Motor neuron (in vitro differentiated cells): ENCODE measurements around the gene LRMDA. TPM values are rescaled to one million over a fixed set of nuclear protein-coding genes. Genes with fewer than 3 reads are reported as not detected.

ENCODE experiments used
- ATAC-seq, 8 experiments: fragments of 200-7000 bp; cut with Tn5 transposase; replicated peaks in 6 of 8; 2 replicates each; pipeline ENCODE4 v1.8.0; 2021; ENCODE audit warnings: mild to moderate bottlenecking in 8 of 8, moderate library complexity in 8 of 8
- H3K27ac ChIP-seq, 2 donors: fragments of 250-450 bp; sonication (Bioruptor Pico); 2 replicates each; pipeline ENCODE4 v1.9.0; 2021; ENCODE audit warnings: antibody characterized with exemption in 2 of 2, mild to moderate bottlenecking in 2 of 2, moderate library complexity in 1 of 2
- H3K4me1 ChIP-seq, 2 donors: fragments of 250-450 bp; sonication (Bioruptor Pico); replicated peaks in 1 of 2; 2 replicates each; pipeline ENCODE4 v1.6.1; 2021; ENCODE audit warnings: antibody characterized with exemption in 2 of 2, mild to moderate bottlenecking in 2 of 2, moderate library complexity in 1 of 2
- H3K4me3 ChIP-seq, 5 donors: fragments of 250-450 bp; sonication (Bioruptor Pico); 2 replicates each; pipeline ENCODE4 v1.9.0; 2021; ENCODE audit warnings: antibody characterized with exemption in 5 of 5, mild to moderate bottlenecking in 5 of 5, moderate library complexity in 4 of 5
- WGBS, 10 experiments: fragments of 450-650 bp; shearing (Covaris generic); methylation state at CpG; one replicate each; pipeline ENCODE4 v1.0.0; 2022; 5-methylcytosine and 5-hydroxymethylcytosine counted together
- in situ Hi-C, 9 experiments: fragments of 400-800 bp; cut with MboI; loops; one replicate each; pipeline ENCODE4 v1.15.0; 2021; ENCODE audit warnings: low sequenced_read_pairs in 9 of 9, low pct_unique_long_range_greater_than_20kb in 2 of 9; ENCODE audit not compliant: unreplicated experiment in 9 of 9
- total RNA-seq, 8 experiments: library from RNA; unstranded; fragments of 300-600 nt; gene quantifications; 2 replicates each; pipeline versions ENCODE4 v1.2.3 to v1.2.4, GENCODE V29; 2022

Gene LRMDA
- total RNA-seq, 8 experiments from 2014 or later, result 0.85 to 5.4 (median 2.2) TPM; not detected in 1

- in situ Hi-C loops, result no loop called here
Measured at GRCh38 chr10:75950307-75950706, 518.9 kb downstream of the LRMDA start.

DNA sequence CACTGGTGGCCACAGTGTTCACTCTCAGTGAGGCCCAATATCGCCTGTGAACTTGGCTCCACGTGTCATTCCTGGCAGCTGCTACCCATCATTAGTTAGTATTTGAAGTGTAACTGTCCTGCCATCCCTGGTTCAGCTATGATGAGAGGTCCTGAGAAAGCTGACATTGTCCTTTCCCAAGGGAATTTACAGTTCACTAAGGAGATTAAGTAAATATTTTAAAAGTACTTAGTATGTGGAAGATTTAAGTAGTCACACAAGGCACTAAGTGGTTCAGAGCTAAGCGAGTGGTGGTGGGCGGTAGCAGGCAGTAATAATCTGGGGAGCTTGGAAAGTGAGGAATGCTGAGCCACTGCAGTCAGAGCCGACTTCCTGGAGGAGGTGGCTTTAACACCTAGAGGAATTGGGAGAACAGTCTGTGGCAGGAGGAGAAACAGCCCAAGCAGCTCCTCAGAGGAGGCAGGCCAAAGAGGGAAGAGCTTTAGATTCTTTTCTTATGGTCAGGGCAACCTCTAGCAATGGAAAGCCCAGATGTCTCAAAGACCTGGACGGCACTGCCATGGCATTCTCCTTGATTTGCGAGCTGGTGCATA, 519.7 kb downstream of the LRMDA start:
- Histone ChIP-seq H3K27ac (peak overlapping the region; percentile 9 to 31), H3K4me3 (no peak overlapping the region), H3K4me1 (peaks cover 48 to 68% of the 10 kb centered on the region in 2 donors)
- ATAC-seq, result peak in 1 of 8 experiments; percentile 54
- in situ Hi-C loops, result no loop called here
- WGBS, 10 experiments, result 50 to 100% (median 72%) methylated on average over 1 to 6 of the region's 7 CpGs; no CpG with 5 or more reads in 1 of the 10 experiments

More at GRCh38 chr10:75950307-75950706, 518.9 kb downstream of the LRMDA start:
- Histone ChIP-seq H3K4me3 (no peak overlapping the region), H3K4me1 (peaks cover 44 to 61% of the 10 kb centered on the region in 2 donors), H3K27ac (no peak overlapping the region)
- ATAC-seq, result no peak
- 56 to 84% (median 78%) methylated on average over 1 to 2 of the region's 2 CpGs; no CpG with 5 or more reads in 4 of the 10 experiments for WGBS, 10 experiments

GRCh38 chr10:75951627-75952026, 520.2 kb downstream of the LRMDA start:
- Histone ChIP-seq H3K4me1 (peaks cover 54 to 69% of the 10 kb centered on the region in 2 donors), H3K4me3 (no peak overlapping the region), H3K27ac (peak overlapping the region; percentile 9 to 39)
- ATAC-seq, result peak in 2 of 8 experiments; percentile 14 to 15
- WGBS, 10 experiments, result 34 to 80% (median 50%) methylated on average over 1 to 6 of the region's 7 CpGs; no CpG with 5 or more reads in 1 of the 10 experiments
- in situ Hi-C loops, result no loop called here

DNA sequence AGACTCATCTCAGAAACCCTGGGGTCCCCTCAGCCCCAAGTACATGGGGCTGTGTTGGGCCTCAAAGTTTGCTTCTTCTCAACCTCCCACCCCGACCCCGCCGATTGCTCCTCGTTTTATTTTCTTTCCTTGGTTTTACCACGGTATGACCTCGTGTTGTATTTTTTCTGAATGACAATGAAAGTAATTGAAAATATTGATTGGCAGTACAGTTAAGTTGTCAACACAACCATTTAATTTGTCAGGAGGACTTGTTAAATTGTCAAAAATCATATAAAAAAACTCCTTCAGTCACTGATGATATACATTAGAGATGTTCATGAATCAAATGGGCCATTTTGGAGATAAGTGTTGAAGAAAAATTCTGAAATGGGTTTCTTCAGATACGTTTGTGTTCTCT, 520.7 kb downstream of the LRMDA start:
- Histone ChIP-seq H3K4me3 (no peak overlapping the region), H3K27ac (peak overlapping the region in 1 of 2 donors; percentile 39), H3K4me1 (peaks cover 58 to 74% of the 10 kb centered on the region in 2 donors)
- 13 to 69% (median 47%) methylated on average over 1 to 7 of the region's 7 CpGs for WGBS, 10 experiments
- peak in 1 of 8 experiments; percentile 43 for ATAC-seq
- in situ Hi-C loops, result no loop called here

DNA sequence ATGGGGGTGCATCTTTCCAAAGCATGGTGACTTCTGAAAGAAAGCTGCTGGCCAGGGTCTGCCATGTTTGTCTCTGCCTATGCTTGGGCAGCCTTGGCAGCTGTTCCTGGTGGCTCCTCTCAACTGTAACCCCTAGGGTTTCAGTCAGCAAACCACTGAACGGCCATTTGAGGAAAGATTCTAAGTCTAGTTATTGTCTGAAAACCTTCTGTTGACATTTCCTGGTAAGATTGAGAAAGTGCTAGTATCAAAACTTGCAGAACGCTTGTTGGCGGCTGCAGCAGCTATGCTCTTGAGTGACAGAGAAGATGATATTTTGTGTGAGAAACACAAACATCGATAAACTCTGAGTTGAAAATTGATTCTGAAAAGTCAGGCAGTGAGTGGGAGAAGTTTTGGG, 523.1 kb downstream of the LRMDA start:
- Histone ChIP-seq H3K27ac (no peak overlapping the region), H3K4me1 (peaks cover 64 to 73% of the 10 kb centered on the region in 2 donors), H3K4me3 (no peak overlapping the region)
- ATAC-seq, result no peak
- WGBS, 10 experiments, result 67 to 100% (median 91%) methylated on average over 2 to 4 of the region's 4 CpGs; no CpG with 5 or more reads in 2 of the 10 experiments
- in situ Hi-C loops, result no loop called here

DNA sequence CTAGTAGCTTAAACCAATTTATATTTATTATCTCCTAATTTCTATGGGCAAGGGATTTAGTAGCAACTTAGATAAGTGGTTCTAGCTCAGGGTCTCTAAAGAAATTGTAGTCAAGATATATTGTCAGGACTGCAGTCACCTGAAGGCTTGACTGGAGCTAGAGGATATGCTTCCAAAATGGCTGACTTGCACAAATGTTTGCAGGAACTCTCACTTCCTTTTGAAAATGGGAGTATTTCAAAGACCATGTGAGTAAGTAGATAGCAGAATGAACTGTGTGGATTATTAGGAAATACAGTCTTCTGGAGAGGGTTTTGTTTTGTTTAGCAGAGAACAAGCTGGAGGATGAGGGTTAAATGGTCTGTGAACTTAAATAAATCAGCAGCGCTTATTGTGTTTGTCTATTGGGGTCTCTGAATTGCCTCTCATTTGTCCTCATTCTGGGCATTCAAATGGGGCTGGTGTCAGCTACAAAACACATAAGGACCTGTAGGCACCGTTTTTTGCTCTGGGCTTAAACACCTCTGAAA, 524.6 kb downstream of the LRMDA start:
- 17 to 100% (median 50%) methylated on average over 1 to 2 of the region's 2 CpGs; no CpG with 5 or more reads in 5 of the 10 experiments for WGBS, 10 experiments
- ATAC-seq, result no peak
- H3K4me1 ChIP-seq, result peaks cover 60 to 66% of the 10 kb centered on the region in 2 donors

DNA sequence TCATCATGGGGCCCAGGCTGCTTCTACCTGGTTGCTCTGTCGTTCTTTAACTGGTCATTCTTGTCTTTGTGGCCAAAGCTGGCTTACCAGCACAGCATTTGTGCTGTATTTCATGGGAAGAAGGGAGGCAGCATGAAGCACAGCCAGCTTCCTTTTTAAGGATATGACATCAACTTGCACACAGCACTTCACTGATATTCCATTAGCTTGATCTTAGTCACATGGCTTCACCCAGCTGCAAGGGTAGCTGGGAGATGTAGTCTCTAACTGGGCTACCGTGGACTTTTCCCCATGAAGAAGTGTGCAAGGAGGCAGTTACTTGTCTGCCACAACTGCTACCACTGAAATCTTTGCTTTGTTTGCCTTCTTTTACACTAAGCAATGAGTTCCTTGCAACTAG, 525.2 kb downstream of the LRMDA start:
- Histone ChIP-seq H3K27ac (peak overlapping the region; percentile 60 to 62), H3K4me1 (peaks cover 55 to 61% of the 10 kb centered on the region in 2 donors), H3K4me3 (no peak overlapping the region)
- 31 to 67% (median 58%) methylated on average over 1 to 2 of the region's 2 CpGs; no CpG with 5 or more reads in 4 of the 10 experiments for WGBS, 10 experiments
- ATAC-seq, result peak in 1 of 8 experiments; percentile 61
- in situ Hi-C loops, result no loop called here

More for the DNA sequence above, 524.6 kb downstream of the LRMDA start:
- Histone ChIP-seq H3K27ac (peak overlapping the region; percentile 60 to 62), H3K4me3 (no peak overlapping the region)
- in situ Hi-C loops, result no loop called here

DNA sequence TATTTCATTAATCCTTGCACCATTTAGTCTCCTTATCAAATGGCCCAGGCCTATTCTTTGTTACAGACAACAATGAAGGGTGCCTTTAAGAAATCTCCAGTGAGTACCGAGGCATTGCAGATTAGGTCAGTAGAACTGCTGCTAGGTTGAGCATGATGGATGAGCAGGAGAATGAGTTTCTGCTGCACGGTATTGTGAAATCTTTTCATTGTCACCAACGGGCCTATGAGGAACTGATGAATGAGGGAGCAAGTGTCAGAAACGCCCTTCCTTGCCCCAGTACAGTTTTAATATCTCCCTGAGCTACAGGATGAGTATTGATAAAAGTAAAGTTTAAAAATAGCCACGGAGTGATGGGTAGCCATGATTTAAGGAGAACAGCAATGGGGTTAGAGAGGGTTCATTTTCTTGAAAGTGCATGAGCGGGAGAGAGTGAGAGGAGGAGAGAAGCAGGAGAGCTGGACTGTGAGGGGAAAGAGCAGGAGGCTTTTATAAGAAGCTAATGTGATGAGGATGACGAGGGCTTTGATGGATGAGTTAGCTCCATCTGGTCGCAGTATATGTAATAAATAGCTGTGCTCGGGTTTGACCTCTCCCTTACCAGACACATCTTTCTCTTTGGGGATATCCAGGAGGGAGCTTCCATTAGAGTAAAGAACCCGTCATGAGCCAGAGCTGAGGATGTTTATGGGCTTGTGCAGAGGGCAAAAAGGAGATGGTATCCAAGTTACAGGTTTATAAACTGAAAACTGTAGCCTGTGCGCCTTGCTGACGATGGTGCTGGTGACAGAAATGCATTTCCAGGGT, 526.1 kb downstream of the LRMDA start:
- Histone ChIP-seq H3K4me1 (peaks cover 46 to 52% of the 10 kb centered on the region in 2 donors), H3K27ac (peak overlapping the region; percentile 46 to 60), H3K4me3 (no peak overlapping the region)
- in situ Hi-C loops, result no loop called here
- WGBS, 10 experiments, result 0 to 71% (median 5%) methylated on average over 1 to 9 of the region's 12 CpGs
- ATAC-seq, result peak in 5 of 8 experiments; percentile 82 to 87 (median 83)

- H3K27ac ChIP-seq, result peak overlapping the region; percentile 42 to 43
- in situ Hi-C loops, result no loop called here
- peaks cover 46 to 49% of the 10 kb centered on the region in 2 donors for H3K4me1 ChIP-seq
- H3K4me3 ChIP-seq, result no peak overlapping the region
- peak in 4 of 8 experiments; percentile 6 to 99 (median 71) for ATAC-seq
- 0 to 100% (median 73%) methylated on average over 1 to 4 of the region's 4 CpGs; no CpG with 5 or more reads in 6 of the 10 experiments for WGBS, 10 experiments
Measured at GRCh38 chr10:75959209-75959608, 527.8 kb downstream of the LRMDA start.

DNA sequence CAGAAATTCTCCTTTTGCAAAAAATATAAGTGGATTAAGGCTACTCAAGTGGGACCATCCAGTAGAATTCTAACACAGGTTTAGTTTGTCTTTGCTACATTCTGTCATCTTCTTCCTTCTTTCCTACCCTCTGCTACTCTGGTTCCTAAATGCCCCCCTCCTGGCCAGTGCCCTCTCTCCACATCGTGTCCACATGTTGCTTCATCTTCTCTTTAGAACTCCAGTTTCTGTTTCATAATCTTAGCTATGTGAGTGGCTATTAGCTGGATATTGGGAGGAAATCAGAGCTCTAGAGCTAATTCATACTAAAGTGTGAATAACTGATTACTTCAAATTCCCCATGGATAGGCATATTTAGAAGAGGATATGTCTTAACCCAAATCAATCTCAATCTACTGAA, 528.5 kb downstream of the LRMDA start:
- in situ Hi-C loops, result no loop called here
- 8 to 100% (median 88%) methylated on average over 1 of the region's 1 CpG; no CpG with 5 or more reads in 5 of the 10 experiments for WGBS, 10 experiments
- Histone ChIP-seq H3K4me1 (peaks cover 46 to 49% of the 10 kb centered on the region in 2 donors), H3K27ac (no peak overlapping the region), H3K4me3 (no peak overlapping the region)
- no peak for ATAC-seq

- ATAC-seq, result no peak
- Histone ChIP-seq H3K4me3 (no peak overlapping the region), H3K27ac (no peak overlapping the region), H3K4me1 (peaks cover 38 to 39% of the 10 kb centered on the region in 2 donors)
- 55 to 100% (median 84%) methylated on average over 1 to 5 of the region's 5 CpGs; no CpG with 5 or more reads in 1 of the 10 experiments for WGBS, 10 experiments
- in situ Hi-C loops, result no loop called here
Measured at GRCh38 chr10:75962395-75963061, 531.1 kb downstream of the LRMDA start.

DNA sequence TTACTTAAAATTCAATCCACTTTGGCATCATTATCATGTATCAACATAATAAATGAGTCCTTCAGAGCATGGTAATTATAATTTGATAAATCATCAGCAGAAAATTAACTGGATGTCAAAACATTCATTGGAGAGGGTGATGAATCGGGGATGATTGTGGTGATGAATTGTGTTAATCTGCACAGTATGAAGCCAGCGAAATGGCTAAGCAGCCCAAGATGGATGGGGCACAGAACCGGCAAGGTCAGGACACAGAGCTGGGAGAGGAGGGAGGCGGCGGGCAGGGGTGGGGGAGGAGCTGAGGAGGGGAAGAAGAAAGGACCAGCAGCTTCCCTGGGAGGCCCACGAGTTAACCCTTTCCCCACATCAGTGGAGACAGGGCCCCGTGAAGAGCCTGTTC, 536.1 kb downstream of the LRMDA start:
- in situ Hi-C loops, result no loop called here

More for the DNA sequence above, 536.1 kb downstream of the LRMDA start:
- peak in 5 of 8 experiments; percentile 99 for ATAC-seq
- Histone ChIP-seq H3K27ac (peak overlapping the region in 1 of 2 donors; percentile 3), H3K4me3 (no peak overlapping the region), H3K4me1 (peaks cover 21 to 24% of the 10 kb centered on the region in 2 donors)
- 0 to 90% (median 18%) methylated on average over 1 to 4 of the region's 7 CpGs; no CpG with 5 or more reads in 2 of the 10 experiments for WGBS, 10 experiments
